Heart right ventricle (tissue), 16 donors: Measurements from ENCODE around the gene CD2. TPM values are rescaled to one million over a fixed set of nuclear protein-coding genes. Genes with fewer than 3 reads are reported as not detected.

Experiments
- ATAC-seq, 8 donors: fragments of 200-7000 bp; cut with Tn5 transposase; one replicate each; pipeline ENCODE4 v1.9.1; 2020; ENCODE audit warnings: mild to moderate bottlenecking in 8 of 8, moderate library complexity in 8 of 8, moderate number of reproducible peaks in 1 of 8
- DNase-seq, 2 donors: peaks; one replicate each; pipeline ENCODE4 v3.0.0-alpha.2; 2020
- H3K27ac ChIP-seq, 10 donors: fragments of 200-600 bp; sonication (generic) in 2 of 10; one replicate each; pipeline versions ENCODE4 v1.5.0 to v1.8.0; 2020 to 2022; ENCODE audit warnings: mild to moderate bottlenecking in 3 of 10
- H3K27me3 ChIP-seq, 7 donors: fragments of 200-600 bp; one replicate each; pipeline ENCODE4 v1.8.0; 2021 to 2022; ENCODE audit warnings: mild to moderate bottlenecking in 2 of 7
- H3K36me3 ChIP-seq, 9 donors: fragments of 200-600 bp; sonication (generic) in 1 of 9; one replicate each; pipeline versions ENCODE4 v1.5.0 to v1.8.0; 2020 to 2022; ENCODE audit warnings: mild to moderate bottlenecking in 2 of 9
- H3K4me1 ChIP-seq, 9 donors: fragments of 200-600 bp; sonication (generic) in 1 of 9; one replicate each; pipeline versions ENCODE4 v1.5.0 to v1.8.0; 2020 to 2022; ENCODE audit warnings: mild to moderate bottlenecking in 4 of 9
- H3K4me3 ChIP-seq, 10 donors: fragments of 200-600 bp; sonication (generic) in 2 of 10; one replicate each; pipeline versions ENCODE4 v1.5.0 to v1.8.0; 2020 to 2022; ENCODE audit warnings: mild to moderate bottlenecking in 7 of 10, moderate library complexity in 2 of 10
- H3K9me3 ChIP-seq, 11 donors: fragments of 200-600 bp in 10 of 11; sonication (generic) in 2 of 11; one replicate each; pipeline versions ENCODE4 v1.5.0 to v1.8.0; 2013 to 2022; ENCODE audit warnings: mild to moderate bottlenecking in 2 of 11, control low read depth in 1 of 11, moderate library complexity in 1 of 11
- WGBS, 2 donors: extraction: QIAGEN DNeasy Blood & Tissue Kit; methylation state at CpG; one replicate each; pipeline ENCODE4 v1.1.7; 2013; ENCODE audit warnings: inconsistent platforms in 1 of 2; 5-methylcytosine and 5-hydroxymethylcytosine counted together
- intact Hi-C, 10 donors: fragments of 100-400 bp; cut with DNase I; formaldehyde crosslinking; loops; one replicate each; pipeline versions ENCODE4 v1.11.1 to v1.14.2; 2022
- polyA plus RNA-seq, 2 donors: library from polyadenylated mRNA; stranded (reverse); fragments of 200-250 nt; gene quantifications; one replicate each; pipeline ENCODE4 v1.2.3, GENCODE V29; 2013
- total RNA-seq, 10 donors: library from RNA; stranded (reverse); fragmentation: NEBNext Ultra II Directional in 3 of 10; extraction: Animal tissue kit (Norgen Biotek cat#: 25700) in 3 of 10; gene quantifications; one replicate each; pipeline versions ENCODE4 v1.2.1 to v1.2.4, GENCODE V29; 2021 to 2023
- TF ChIP-seq, protein P1 (sequence below), 9 donors: fragments of 200-600 bp; sonication (generic) in 2 of 9; IDR thresholded peaks; one replicate each; pipeline versions ENCODE4 v1.5.0 to v1.8.0; 2021 to 2022; ENCODE audit warnings: antibody characterized with exemption in 9 of 9, mild to moderate bottlenecking in 5 of 9, moderate library complexity in 1 of 9
- donor health status: Arrhythmogenic right ventricular cardiomyopathy.
- donor health status: ischemic (EF 13 %, LVEDD 7.1; RV severe dilation, severe dysfunction).
- donor health status: healthy with polysubstance abuse.
- donor health status: DM: no; HTN: yes; CAD: no.
- donor health status: DM: no; HTN: no; CAD: no.
- donor health status: ischemic (EF 25% LVEDD 6.9; RV normal size, moderate dysfunction).
- donor health status: ischemic (EF 25% LVEDD 5.7; RV mildly dilated, moderate dysfunction).
- donor health status: healthy.
- donor health status: DM: yes; HTN: yes; CAD: no.
- donor health status: Ischemic cardiomyopathy.
- donor health status: ischemic (EF 35%, LVEDD 5.7; RV mildly dilated, moderate dysfunction).
- donor health status: nonischemic (EF 11% LVEDD 7.7; RV severe dilation, severe dysfunction).
- donor health status: DM: yes; HTN: yes; CAD: no.
- donor health status: PGD.
- donor health status: ischemic (EF 29% LVEDD 5.4; RV normal size, mild dysfunction).
- donor health status: nonischemic (EF 23%, LVEDD 6.1; RV moderate dilation, normal function).

CD2 gene
- total and polyA plus RNA-seq, 12 donors = 0.20 to 6.5 (median 1.0) TPM; not detected in 3

- Histone ChIP-seq H3K27me3 (no peaks in the 10 kb centered on the region), H3K36me3 (no peaks in the 10 kb centered on the region), H3K4me3 (no peak overlapping the region), H3K27ac (peak overlapping the region in 1 of 10 donors; percentile 80), H3K4me1 (peaks cover 0 to 49% (median 0%) of the 10 kb centered on the region in 9 donors), H3K9me3 (no peaks in the 10 kb centered on the region)
- ATAC-seq (no peak), DNase-seq (no peak)
- TF ChIP-seq, protein P1, sequence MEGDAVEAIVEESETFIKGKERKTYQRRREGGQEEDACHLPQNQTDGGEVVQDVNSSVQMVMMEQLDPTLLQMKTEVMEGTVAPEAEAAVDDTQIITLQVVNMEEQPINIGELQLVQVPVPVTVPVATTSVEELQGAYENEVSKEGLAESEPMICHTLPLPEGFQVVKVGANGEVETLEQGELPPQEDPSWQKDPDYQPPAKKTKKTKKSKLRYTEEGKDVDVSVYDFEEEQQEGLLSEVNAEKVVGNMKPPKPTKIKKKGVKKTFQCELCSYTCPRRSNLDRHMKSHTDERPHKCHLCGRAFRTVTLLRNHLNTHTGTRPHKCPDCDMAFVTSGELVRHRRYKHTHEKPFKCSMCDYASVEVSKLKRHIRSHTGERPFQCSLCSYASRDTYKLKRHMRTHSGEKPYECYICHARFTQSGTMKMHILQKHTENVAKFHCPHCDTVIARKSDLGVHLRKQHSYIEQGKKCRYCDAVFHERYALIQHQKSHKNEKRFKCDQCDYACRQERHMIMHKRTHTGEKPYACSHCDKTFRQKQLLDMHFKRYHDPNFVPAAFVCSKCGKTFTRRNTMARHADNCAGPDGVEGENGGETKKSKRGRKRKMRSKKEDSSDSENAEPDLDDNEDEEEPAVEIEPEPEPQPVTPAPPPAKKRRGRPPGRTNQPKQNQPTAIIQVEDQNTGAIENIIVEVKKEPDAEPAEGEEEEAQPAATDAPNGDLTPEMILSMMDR (IDR thresholded peaks at IDR 0.05) = no peak
- 91 to 95% methylated on average over 15 of the region's 15 CpGs for WGBS, 2 donors
- intact Hi-C loops = no loop called here
Measured at GRCh38 chr1:116764906-116765862, 11.0 kb downstream of the CD2 start.

DNA sequence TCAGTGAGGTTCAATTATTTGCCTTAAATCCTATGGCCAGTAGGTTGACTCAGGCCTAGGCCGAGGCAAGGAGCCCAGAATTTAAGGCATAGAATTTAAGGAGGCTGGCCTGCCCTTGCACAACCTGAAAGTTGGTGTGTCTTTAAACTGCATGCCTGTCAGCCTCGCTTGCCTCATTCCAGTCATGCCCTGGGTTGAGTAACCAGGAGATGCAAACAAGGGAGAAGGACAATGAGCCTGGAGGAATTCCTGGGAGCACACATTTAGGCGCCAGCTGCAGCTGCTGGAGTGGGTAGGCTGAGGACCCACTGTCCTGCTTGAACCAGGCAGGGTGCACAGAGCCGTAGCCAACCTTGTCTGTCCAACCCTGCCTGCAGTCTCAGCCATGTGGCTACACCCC, 11.7 kb downstream of the CD2 start:
- 88 to 96% methylated on average over 4 of the region's 4 CpGs for WGBS, 2 donors
- H3K27me3 ChIP-seq = no peaks in the 10 kb centered on the region
- ATAC-seq (peak in 1 of 8 donors; percentile 11), DNase-seq (no peak)
- peaks cover 0 to 51% (median 0%) of the 10 kb centered on the region in 9 donors for H3K4me1 ChIP-seq
- H3K36me3 ChIP-seq = no peaks in the 10 kb centered on the region
- H3K4me3 ChIP-seq = no peak overlapping the region
- TF ChIP-seq, protein P1 (IDR thresholded peaks at IDR 0.05) = no peak
- intact Hi-C loops = no loop called here
- no peaks in the 10 kb centered on the region for H3K9me3 ChIP-seq
- peak overlapping the region in 1 of 10 donors; percentile 80 for H3K27ac ChIP-seq

DNA sequence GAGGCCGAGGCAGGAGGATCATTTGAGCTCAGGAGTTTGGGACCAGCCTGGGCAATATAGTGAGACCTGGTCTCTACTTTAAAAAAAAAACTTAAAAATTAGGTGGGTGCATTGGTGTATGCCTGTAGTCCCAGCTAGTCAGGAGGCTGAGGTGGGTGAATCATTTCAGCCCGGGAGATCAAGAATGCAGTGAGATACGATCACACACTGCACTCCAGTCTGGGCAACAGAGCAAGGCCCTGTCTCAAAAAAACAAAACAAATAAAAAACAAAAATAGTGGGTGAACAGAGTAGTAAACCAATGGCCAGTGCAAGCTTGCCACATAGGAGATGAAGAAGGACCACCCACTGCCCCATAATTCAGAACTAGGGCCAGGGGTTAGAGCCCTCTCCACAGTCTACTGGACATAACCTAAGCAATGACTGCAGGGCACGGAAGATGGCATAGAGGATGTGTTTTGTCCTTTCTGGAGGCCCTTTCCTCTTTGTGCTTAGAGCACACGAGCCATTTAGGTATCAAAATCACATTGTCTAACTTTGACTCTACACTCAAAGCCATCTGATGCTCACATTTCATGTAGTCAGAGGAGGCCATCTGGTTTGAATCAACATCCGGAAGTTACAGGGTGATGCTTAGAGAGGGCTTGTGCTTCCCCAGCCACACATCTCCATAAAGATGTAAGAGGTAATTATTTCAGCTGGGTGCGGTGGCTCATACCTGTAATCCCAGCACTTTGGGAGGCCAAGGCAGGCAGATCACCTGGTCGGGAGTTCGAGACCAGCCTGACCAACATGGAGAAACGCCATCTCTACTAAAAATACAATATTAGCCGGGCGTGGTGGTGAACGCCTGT, 12.6 kb downstream of the CD2 start:
- Histone ChIP-seq H3K27ac (peak overlapping the region in 1 of 10 donors; percentile 80), H3K36me3 (no peaks in the 10 kb centered on the region), H3K4me1 (peaks cover 0 to 51% (median 0%) of the 10 kb centered on the region in 9 donors), H3K4me3 (no peak overlapping the region), H3K9me3 (no peaks in the 10 kb centered on the region), H3K27me3 (no peaks in the 10 kb centered on the region)
- DNase-seq = no peak
- intact Hi-C loops = no loop called here
- ATAC-seq = no peak
- TF ChIP-seq, protein P1 (IDR thresholded peaks at IDR 0.05) = no peak
- 91% methylated on average over 13 of the region's 13 CpGs for WGBS, 2 donors

- TF ChIP-seq, protein P1 (IDR thresholded peaks at IDR 0.05) = no peak
- DNase-seq (no peak), ATAC-seq (no peak)
- intact Hi-C loops = no loop called here
- Histone ChIP-seq H3K27me3 (no peaks in the 10 kb centered on the region), H3K36me3 (no peaks in the 10 kb centered on the region), H3K9me3 (no peaks in the 10 kb centered on the region), H3K4me1 (peaks cover 0 to 51% (median 0%) of the 10 kb centered on the region in 9 donors), H3K4me3 (no peak overlapping the region), H3K27ac (peak overlapping the region in 1 of 10 donors; percentile 80)
- WGBS, 2 donors = 94 to 97% methylated on average over 5 of the region's 5 CpGs
Measured at GRCh38 chr1:116767782-116768382, 13.7 kb downstream of the CD2 start.
